PC-9 (cell line): ENCODE measurements around the gene IRF2.
"Not testable (repeated sequence)": the region's sequence is repeated elsewhere in the genome, so short reads cannot be mapped to it uniquely, and the experiment has no call there.

ENCODE experiments used
- CTCF ChIP-seq: fragments of 200-600 bp; sonication (generic); conservative IDR thresholded peaks from 2 replicates; pipeline ENCODE4 v1.6.1; 2017; ENCODE audit warnings: mixed run types, antibody characterized with exemption, mild to moderate bottlenecking, moderate library complexity
- EZH2 ChIP-seq: fragments of 200-600 bp; sonication (generic); IDR thresholded peaks from 2 replicates; pipeline ENCODE4 v1.8.0; 2017; ENCODE audit warnings: antibody characterized with exemption, low read depth

DNA sequence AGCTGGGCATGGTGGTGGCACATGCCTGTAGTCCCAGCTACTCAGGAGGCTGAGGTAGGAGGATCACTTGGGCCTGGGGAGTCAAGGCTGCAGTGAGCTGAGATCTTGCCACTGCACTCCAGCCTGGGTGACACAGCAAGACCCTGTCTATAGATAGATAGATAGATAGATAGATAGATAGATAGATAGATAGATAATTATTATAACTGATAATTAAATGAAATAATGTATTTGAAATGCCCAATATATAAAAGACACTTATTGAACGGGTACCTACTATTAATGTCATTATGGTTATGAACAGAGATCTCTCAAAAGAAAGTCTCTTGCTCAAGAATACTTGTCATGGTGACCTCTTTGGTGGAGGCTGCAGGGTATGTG, 131.5 kb downstream of the IRF2 start:
- not testable (repeated sequence) for TF ChIP-seq CTCF, EZH2
